GM19043 (cell line): ENCODE data around the gene MYADM.

Source experiments
- ATAC-seq: cut with Tn5 transposase; IDR thresholded peaks from one replicate; pipeline ENCODE4 v1.9.1; 2021; ENCODE audit warnings: low read depth; ENCODE audit not compliant: unreplicated experiment

Gene MYADM

GRCh38 chr19:53883231-53883661 is 15.6 kb downstream of the MYADM start:
- no peak for ATAC-seq

GRCh38 chr19:53883741-53884140 is 16.1 kb downstream of the MYADM start:
- ATAC-seq = no peak

GRCh38 chr19:53884256-53884655 is 16.6 kb downstream of the MYADM start:
- no peak for ATAC-seq

GRCh38 chr19:53885036-53885435 is 17.4 kb downstream of the MYADM start:
- no peak for ATAC-seq

GRCh38 chr19:53892301-53892980 is 24.8 kb downstream of the MYADM start:
- no peak for ATAC-seq

GRCh38 chr19:53892981-53893325 is 25.3 kb downstream of the MYADM start:
- ATAC-seq = no peak

GRCh38 chr19:53894707-53895106 is 27.0 kb downstream of the MYADM start:
- no peak for ATAC-seq

GRCh38 chr19:53896682-53897081 is 29.0 kb downstream of the MYADM start:
- ATAC-seq = no peak

GRCh38 chr19:53897459-53897858 is 29.8 kb downstream of the MYADM start:
- ATAC-seq = no peak

- ATAC-seq = no peak
Observed at GRCh38 chr19:53898166-53898565, 30.5 kb downstream of the MYADM start.

GRCh38 chr19:53898636-53899341 is 31.1 kb downstream of the MYADM start:
- ATAC-seq = no peak

- no peak for ATAC-seq
Observed at GRCh38 chr19:53900191-53900860, 32.6 kb downstream of the MYADM start.

- no peak for ATAC-seq
Observed at GRCh38 chr19:53903055-53903680, 35.5 kb downstream of the MYADM start.

GRCh38 chr19:53904909-53905308 is 37.2 kb downstream of the MYADM start:
- no peak for ATAC-seq

- no peak for ATAC-seq
Observed at GRCh38 chr19:53905787-53906186, 38.1 kb downstream of the MYADM start.

- no peak for ATAC-seq
Observed at GRCh38 chr19:53906211-53907192, 38.8 kb downstream of the MYADM start.

GRCh38 chr19:53907193-53907581 is 39.5 kb downstream of the MYADM start:
- no peak for ATAC-seq

GRCh38 chr19:53907690-53908089 is 40.0 kb downstream of the MYADM start:
- ATAC-seq = no peak

GRCh38 chr19:53908106-53908934 is 40.6 kb downstream of the MYADM start:
- no peak for ATAC-seq
